MM.1S (cell line): Measurements from ENCODE around the gene ENGASE.

Experiments used
- CTCF ChIP-seq: fragments of 300-600 bp; sonication (generic); IDR thresholded peaks from 2 replicates; pipeline ENCODE4 v1.5.1; 2016; ENCODE audit warnings: antibody characterized with exemption, low read length, mixed read lengths
- EZH2phosphoT487 ChIP-seq: fragments of 300-600 bp; sonication (generic); IDR thresholded peaks from 2 replicates; pipeline ENCODE4 v1.6.1; 2018; ENCODE audit warnings: antibody characterized with exemption, low read length

GRCh38 chr17:79131274-79131635 lies 56.6 kb downstream of the ENGASE start:
- no peak for TF ChIP-seq EZH2phosphoT487
- no peak for TF ChIP-seq CTCF
